Neural cell (in vitro differentiated cells): ENCODE measurements around the gene CHCHD10. TPM values are rescaled to one million over a fixed set of nuclear protein-coding genes. Genes with fewer than 3 reads are reported as not detected.

Experiments used
- H2AFZ ChIP-seq: fragments of 200-600, 300-800 bp; sonication (generic), shearing (Covaris generic); 2 replicates; pipeline ENCODE4 v1.6.0; 2014; ENCODE audit warnings: low read depth, mild to moderate bottlenecking, antibody characterized with exemption, low read length, moderate library complexity
- H3F3A ChIP-seq: fragments of 200-600 bp; shearing (Covaris generic); 2 replicates; pipeline ENCODE4 v1.6.1; 2016; ENCODE audit warnings: mild to moderate bottlenecking, moderate library complexity, mixed read lengths, antibody characterized with exemption, low read length; ENCODE audit not compliant: insufficient read depth, poor library complexity, severe bottlenecking
- H3K27ac ChIP-seq: fragments of 200-600, 300-800 bp; sonication (generic), shearing (Covaris generic); 2 replicates; pipeline ENCODE4 v1.5.1; 2014; ENCODE audit warnings: mild to moderate bottlenecking, low read length, moderate library complexity
- H3K27me3 ChIP-seq: fragments of 300-800, 200-600 bp; sonication (generic), shearing (Covaris generic); 2 replicates; pipeline ENCODE4 v1.6.0; 2014; ENCODE audit warnings: mild to moderate bottlenecking, low read depth, low read length, moderate library complexity; ENCODE audit not compliant: insufficient read depth
- H3K36me3 ChIP-seq: fragments of 300-800, 200-600 bp; sonication (generic), shearing (Covaris generic); 2 replicates; pipeline ENCODE4 v1.5.1; 2014; ENCODE audit warnings: mild to moderate bottlenecking, antibody characterized with exemption, low read length, moderate library complexity; ENCODE audit not compliant: insufficient read depth
- H3K4me2 ChIP-seq: fragments of 300-800, 200-600 bp; sonication (generic), shearing (Covaris generic); 2 replicates; pipeline ENCODE4 v1.6.0; 2014; ENCODE audit warnings: mild to moderate bottlenecking, low read length
- H3K4me3 ChIP-seq: fragments of 300-800, 200-600 bp; sonication (generic), shearing (Covaris generic); 2 replicates; pipeline ENCODE4 v1.5.1; 2014; ENCODE audit warnings: mild to moderate bottlenecking, low read length, moderate library complexity
- H3K79me2 ChIP-seq: fragments of 200-600 bp; shearing (Covaris generic); replicated peaks from 2 replicates; pipeline ENCODE4 v1.6.0; 2014; ENCODE audit warnings: mild to moderate bottlenecking, low read length, moderate library complexity; ENCODE audit not compliant: insufficient read depth
- H3K9ac ChIP-seq: fragments of 300-800, 200-600 bp; sonication (generic), shearing (Covaris generic); 2 replicates; pipeline ENCODE4 v1.6.1; 2016; ENCODE audit warnings: mild to moderate bottlenecking, low read length, mixed read lengths
- H3K9me2 ChIP-seq: fragments of 200-600 bp; shearing (Covaris generic); 2 replicates; pipeline ENCODE4 v1.6.1; 2016; ENCODE audit warnings: mild to moderate bottlenecking, low read length, mixed read lengths; ENCODE audit not compliant: insufficient read depth
- H3K9me3 ChIP-seq: fragments of 200-600, 300-800 bp; sonication (generic), shearing (Covaris generic); 2 replicates; pipeline ENCODE4 v1.6.1; 2016; ENCODE audit warnings: mild to moderate bottlenecking, mixed run types, low read length, moderate library complexity, mixed read lengths
- H4K20me1 ChIP-seq: fragments of 200-600 bp; shearing (Covaris generic); 2 replicates; pipeline ENCODE4 v1.6.1; 2016; ENCODE audit warnings: mild to moderate bottlenecking, mixed run types; ENCODE audit not compliant: insufficient read depth
- EP300 ChIP-seq: fragments of 450-650 bp; conservative IDR thresholded peaks from 2 replicates; pipeline ENCODE4 v1.6.1; 2014; ENCODE audit warnings: antibody characterized with exemption, mild to moderate bottlenecking, moderate library complexity; ENCODE audit not compliant: poor library complexity, severe bottlenecking
- EZH2 ChIP-seq: fragments of 200-600, 300-800 bp; shearing (Covaris generic), sonication (generic); IDR thresholded peaks from 2 replicates; pipeline ENCODE4 v1.6.1; 2014; ENCODE audit warnings: antibody characterized with exemption, low read length, borderline replicate concordance, mild to moderate bottlenecking; ENCODE audit not compliant: insufficient read depth, poor library complexity, severe bottlenecking
- MXI1 ChIP-seq: fragments of 450-650 bp; conservative IDR thresholded peaks from 2 replicates; pipeline ENCODE4 v1.6.1; 2014; ENCODE audit warnings: antibody characterized with exemption, mild to moderate bottlenecking; ENCODE audit not compliant: poor library complexity, severe bottlenecking
- POLR2AphosphoS5 ChIP-seq: IDR thresholded peaks from 2 replicates; pipeline ENCODE4 v1.6.1; 2012
- RAD21 ChIP-seq: fragments of 450-650 bp; conservative IDR thresholded peaks from 2 replicates; pipeline ENCODE4 v1.6.1; 2014; ENCODE audit warnings: antibody characterized with exemption, mild to moderate bottlenecking, moderate library complexity
- REST ChIP-seq: IDR thresholded peaks from 2 replicates; pipeline ENCODE4 v1.6.1; 2012; ENCODE audit warnings: borderline replicate concordance
- SMC3 ChIP-seq: fragments of 450-650 bp; conservative IDR thresholded peaks from 2 replicates; pipeline ENCODE4 v1.6.1; 2014; ENCODE audit warnings: antibody characterized with exemption, mild to moderate bottlenecking, moderate library complexity; ENCODE audit not compliant: poor library complexity
- TAF1 ChIP-seq: IDR thresholded peaks from 2 replicates; pipeline ENCODE4 v1.6.1; 2012; ENCODE audit warnings: low read depth
- polyA plus RNA-seq: library from polyadenylated mRNA; depleted of rRNA; stranded (reverse); fragments of >200 nt; gene quantifications from 2 replicates; pipeline ENCODE4 v1.2.3, GENCODE V29; 2014
- TF ChIP-seq, protein P1 (sequence below): fragments of 450-650 bp; IDR thresholded peaks from 2 replicates; pipeline ENCODE4 v1.5.1; 2014; ENCODE audit warnings: antibody characterized with exemption, mild to moderate bottlenecking, moderate library complexity; ENCODE audit not compliant: poor library complexity, severe bottlenecking

CHCHD10 gene
- polyA plus RNA-seq, 1 donor from 2014 or later, result not detected

DNA sequence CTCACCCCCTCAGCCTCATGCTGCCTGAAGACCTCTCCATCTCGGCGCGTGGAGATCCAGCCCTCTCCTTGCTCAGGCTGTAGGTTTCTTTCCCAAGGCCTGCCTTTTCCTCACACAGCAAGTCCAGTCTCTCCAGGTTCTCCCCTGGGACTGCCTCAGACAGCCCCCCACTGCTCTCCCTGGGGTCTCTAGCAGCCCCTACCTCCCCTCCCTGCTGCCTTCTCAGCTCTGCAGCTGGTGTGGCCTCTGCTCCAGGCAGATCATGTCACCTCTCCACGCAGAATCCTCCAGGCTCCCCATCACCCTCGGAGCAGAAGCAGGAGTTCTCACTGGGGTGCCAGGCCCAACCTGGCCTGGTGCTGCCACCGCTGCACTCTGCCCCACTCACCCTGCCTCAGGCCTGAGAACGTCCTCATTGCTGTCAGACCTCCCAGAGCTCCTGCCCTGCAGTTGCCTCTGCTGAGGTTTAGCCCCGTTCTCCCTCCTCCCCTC, 34.2 kb upstream of the CHCHD10 start:
- H3K36me3 ChIP-seq, result peaks cover 13% of the 10 kb centered on the region
- TF ChIP-seq RAD21 (no peak), SMC3 (no peak), EP300 (no peak), EZH2 (no peak), MXI1 (no peak), TAF1 (no peak), REST (no peak), POLR2AphosphoS5 (no peak)
- TF ChIP-seq, protein P1, sequence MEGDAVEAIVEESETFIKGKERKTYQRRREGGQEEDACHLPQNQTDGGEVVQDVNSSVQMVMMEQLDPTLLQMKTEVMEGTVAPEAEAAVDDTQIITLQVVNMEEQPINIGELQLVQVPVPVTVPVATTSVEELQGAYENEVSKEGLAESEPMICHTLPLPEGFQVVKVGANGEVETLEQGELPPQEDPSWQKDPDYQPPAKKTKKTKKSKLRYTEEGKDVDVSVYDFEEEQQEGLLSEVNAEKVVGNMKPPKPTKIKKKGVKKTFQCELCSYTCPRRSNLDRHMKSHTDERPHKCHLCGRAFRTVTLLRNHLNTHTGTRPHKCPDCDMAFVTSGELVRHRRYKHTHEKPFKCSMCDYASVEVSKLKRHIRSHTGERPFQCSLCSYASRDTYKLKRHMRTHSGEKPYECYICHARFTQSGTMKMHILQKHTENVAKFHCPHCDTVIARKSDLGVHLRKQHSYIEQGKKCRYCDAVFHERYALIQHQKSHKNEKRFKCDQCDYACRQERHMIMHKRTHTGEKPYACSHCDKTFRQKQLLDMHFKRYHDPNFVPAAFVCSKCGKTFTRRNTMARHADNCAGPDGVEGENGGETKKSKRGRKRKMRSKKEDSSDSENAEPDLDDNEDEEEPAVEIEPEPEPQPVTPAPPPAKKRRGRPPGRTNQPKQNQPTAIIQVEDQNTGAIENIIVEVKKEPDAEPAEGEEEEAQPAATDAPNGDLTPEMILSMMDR, result no peak
- no peak overlapping the region for H3K9ac ChIP-seq
- H3K4me3 ChIP-seq, result no peak overlapping the region
- no peaks in the 10 kb centered on the region for H3K9me2 ChIP-seq
- no peaks in the 10 kb centered on the region for H4K20me1 ChIP-seq
- no peaks in the 10 kb centered on the region for H3K27me3 ChIP-seq
- no peak overlapping the region for H3K4me2 ChIP-seq
- H2AFZ ChIP-seq, result no peak overlapping the region
- no peaks in the 10 kb centered on the region for H3K9me3 ChIP-seq
- H3K79me2 ChIP-seq, result no peaks in the 10 kb centered on the region
- no peak overlapping the region for H3K27ac ChIP-seq
- H3F3A ChIP-seq, result no peaks in the 10 kb centered on the region

DNA sequence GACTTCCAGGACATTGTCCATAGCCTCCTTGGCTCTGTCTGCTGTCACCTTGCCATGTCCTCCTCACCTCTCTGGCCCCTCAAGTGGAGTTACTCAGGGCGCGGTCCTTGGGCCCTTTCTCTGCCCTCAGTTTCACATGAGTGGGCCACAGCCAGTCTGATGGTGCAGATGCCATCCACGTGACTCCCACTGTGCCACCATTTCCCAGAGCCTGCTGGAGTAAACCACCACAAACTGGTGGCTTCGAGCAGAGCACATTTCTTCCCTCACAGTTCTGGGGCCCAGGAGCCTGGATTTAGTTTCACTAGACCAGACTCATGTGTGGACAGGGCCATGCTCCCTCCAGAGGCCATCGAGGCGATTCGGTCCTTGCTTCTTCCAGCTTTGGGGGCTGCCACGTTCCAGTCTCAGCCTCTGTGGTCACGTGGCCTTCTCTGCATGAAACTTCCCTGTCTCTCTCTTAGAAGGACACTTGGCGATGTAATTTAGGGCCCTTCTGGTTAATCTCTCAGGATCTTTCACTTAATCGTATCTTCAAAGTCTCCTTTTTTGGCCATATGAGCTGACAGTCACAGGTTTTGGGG, 33.6 kb upstream of the CHCHD10 start:
- no peaks in the 10 kb centered on the region for H3K27me3 ChIP-seq
- no peaks in the 10 kb centered on the region for H4K20me1 ChIP-seq
- peaks cover 13% of the 10 kb centered on the region for H3K36me3 ChIP-seq
- no peak for TF ChIP-seq EP300
- H3K9me3 ChIP-seq, result no peaks in the 10 kb centered on the region
- H3K9me2 ChIP-seq, result no peaks in the 10 kb centered on the region
- H3K4me2 ChIP-seq, result no peak overlapping the region
- H2AFZ ChIP-seq, result no peak overlapping the region
- no peak overlapping the region for H3K27ac ChIP-seq
- no peak overlapping the region for H3K9ac ChIP-seq
- H3K4me3 ChIP-seq, result no peak overlapping the region
- no peaks in the 10 kb centered on the region for H3F3A ChIP-seq
- H3K79me2 ChIP-seq, result no peaks in the 10 kb centered on the region
